ENCODE results near the gene ZC3H4. TPM values are rescaled to one million over a fixed set of nuclear protein-coding genes. Genes with fewer than 3 reads are reported as not detected.

The ZC3H4 gene
- total and polyA plus RNA-seq, 2 experiments from 2014 or later, result 26.7 to 36.9 TPM

DNA sequence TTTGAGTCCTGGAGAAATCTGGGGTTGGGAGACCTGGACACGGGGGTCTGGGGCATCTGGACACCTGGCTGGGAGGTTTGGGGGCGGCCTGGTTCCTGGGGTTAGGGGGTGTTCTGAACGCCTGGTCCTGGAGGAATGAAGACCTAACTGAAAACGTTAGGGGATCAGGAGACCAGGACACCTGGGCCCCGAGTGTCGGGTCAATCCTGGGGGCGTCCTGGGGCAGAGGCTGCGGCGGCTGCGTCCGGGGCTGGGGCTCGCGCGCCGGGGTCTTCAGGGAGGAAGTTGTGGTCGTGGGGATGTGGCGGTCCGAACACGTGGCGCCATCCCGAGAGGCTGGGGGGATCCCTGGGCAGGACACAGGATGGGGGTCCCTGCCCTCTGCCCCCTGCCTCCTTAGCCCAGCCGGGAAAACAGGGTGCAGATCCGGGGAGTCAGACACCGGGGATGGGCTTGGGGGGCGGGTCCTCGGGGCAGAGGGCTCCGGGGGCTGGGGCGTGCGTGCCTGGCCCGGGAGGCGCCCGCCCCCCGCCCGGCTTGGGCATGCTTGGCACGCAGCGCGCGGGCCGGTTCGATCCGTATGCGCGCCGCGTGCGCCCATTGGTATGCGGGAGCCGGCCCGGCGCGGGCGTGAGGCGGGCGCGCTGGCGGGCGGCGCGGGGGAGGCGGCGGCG, 93.3 kb downstream of the ZC3H4 start:
- Histone ChIP-seq H3K27ac (ENCODE audit: low read depth) (no peak overlapping the region), H3K27me3 (ENCODE audit: insufficient read depth) (peaks cover 70% of the 10 kb centered on the region), H3K4me1 (ENCODE audit: insufficient read depth) (peaks cover 14% of the 10 kb centered on the region; the same call in 1 of the 2 replicates), H3K36me3 (ENCODE audit: insufficient read depth) (no peaks in the 10 kb centered on the region), H2AFZ (peak overlapping the region; percentile 81), H3F3A (replicated peaks; ENCODE audit: low read depth) (peaks cover 11% of the 10 kb centered on the region; the same call in 1 of the 2 replicates), H3K4me3 (peak overlapping the region; percentile 62), H3K79me2 (replicated peaks; ENCODE audit: insufficient read depth) (no peaks in the 10 kb centered on the region), H3K4me2 (peak overlapping the region; percentile 86), H3K9me2 (ENCODE audit: insufficient read depth) (no peaks in the 10 kb centered on the region), H4K20me1 (replicated peaks; ENCODE audit: insufficient read depth) (no peaks in the 10 kb centered on the region; the same call in 1 of the 2 replicates)
- H3K9me3 Mint-ChIP-seq, result no peaks in the 10 kb centered on the region; the same call in 2 of the 3 replicates
- no peaks in the 10 kb centered on the region for H3K36me3 Mint-ChIP-seq (ENCODE audit: low read depth)
- no peak overlapping the region for H3K27ac Mint-ChIP-seq
- peak; percentile 73 for TF ChIP-seq EZH2 (IDR thresholded peaks at IDR 0.05; ENCODE audit: low read depth, unreplicated experiment)
- no peak for TF ChIP-seq CREB1 (CRISPR knock-in tag; IDR thresholded peaks at IDR 0.05; ENCODE audit: low read depth)
- DNase-seq (ENCODE audit: low spot score), result peak; percentile 78
- peaks cover 55% of the 10 kb centered on the region for H3K27me3 Mint-ChIP-seq (ENCODE audit: insufficient read depth, low read depth, poor library complexity)
- peak overlapping the region; percentile 70 for H3K4me3 Mint-ChIP-seq
- peak; percentile 26 for ATAC-seq
- peaks cover 10% of the 10 kb centered on the region; the same call in 2 of the 3 replicates for H3K4me1 Mint-ChIP-seq

GRCh38 chr19:47019431-47020041, 94.0 kb downstream of the ZC3H4 start, which contains the start of gene NPAS1:
NPAS1 (plus strand) TSS chr19:47019837; CDS start chr19:47021048, 1,211 bp downstream.
- ATAC-seq, result peak; percentile 54
- no peaks in the 10 kb centered on the region for H3K36me3 ChIP-seq (ENCODE audit: insufficient read depth)
- peak within 1 kb of the TSS; percentile 98 for H2AFZ ChIP-seq
- H3K4me2 ChIP-seq, result peak within 1 kb of the TSS; percentile 86
- peaks cover 11% of the 10 kb centered on the region; the same call in 1 of the 2 replicates for H3F3A ChIP-seq (replicated peaks; ENCODE audit: low read depth)
- peak within 1 kb of the TSS; percentile 62 for H3K4me3 ChIP-seq
- no peaks in the 10 kb centered on the region for H3K36me3 Mint-ChIP-seq (ENCODE audit: low read depth)
- DNase-seq (ENCODE audit: low spot score), result peak; percentile 59
- H3K27ac ChIP-seq (ENCODE audit: low read depth), result no peak within 1 kb of the TSS
- no peak within 1 kb of the TSS for H3K27ac Mint-ChIP-seq
- H3K27me3 Mint-ChIP-seq (ENCODE audit: insufficient read depth, low read depth, poor library complexity), result peaks cover 55% of the 10 kb centered on the region
- peaks cover 68% of the 10 kb centered on the region for H3K27me3 ChIP-seq (ENCODE audit: insufficient read depth)
- H3K4me1 ChIP-seq (ENCODE audit: insufficient read depth), result peaks cover 14% of the 10 kb centered on the region; the same call in 1 of the 2 replicates
- H3K4me3 Mint-ChIP-seq, result peak within 1 kb of the TSS; percentile 70
- H3K79me2 ChIP-seq (replicated peaks; ENCODE audit: insufficient read depth), result no peaks in the 10 kb centered on the region
- TF ChIP-seq ZNF114 (CRISPR knock-in tag; IDR thresholded peaks at IDR 0.05) (no peak), ZNF462 (CRISPR knock-in tag; IDR thresholded peaks at IDR 0.05) (no peak)
- no peaks in the 10 kb centered on the region for H3K9me2 ChIP-seq (ENCODE audit: insufficient read depth)
- peaks cover 10% of the 10 kb centered on the region; the same call in 2 of the 3 replicates for H3K4me1 Mint-ChIP-seq
- no peaks in the 10 kb centered on the region; the same call in 2 of the 3 replicates for H3K9me3 Mint-ChIP-seq
- H4K20me1 ChIP-seq (replicated peaks; ENCODE audit: insufficient read depth), result no peaks in the 10 kb centered on the region; the same call in 1 of the 2 replicates
